HG03575 (cell line): ENCODE measurements around the gene RBM42.
"Not testable (repeated sequence)": the region's sequence is repeated elsewhere in the genome, so short reads cannot be mapped to it uniquely, and the experiment has no call there.

Source experiments
- ATAC-seq: cut with Tn5 transposase; IDR thresholded peaks from one replicate; pipeline ENCODE4 v1.9.1; 2021; ENCODE audit not compliant: unreplicated experiment, insufficient number of reproducible peaks, low FRiP score; ENCODE audit errors: extremely low read depth

RBM42 gene, protein sequence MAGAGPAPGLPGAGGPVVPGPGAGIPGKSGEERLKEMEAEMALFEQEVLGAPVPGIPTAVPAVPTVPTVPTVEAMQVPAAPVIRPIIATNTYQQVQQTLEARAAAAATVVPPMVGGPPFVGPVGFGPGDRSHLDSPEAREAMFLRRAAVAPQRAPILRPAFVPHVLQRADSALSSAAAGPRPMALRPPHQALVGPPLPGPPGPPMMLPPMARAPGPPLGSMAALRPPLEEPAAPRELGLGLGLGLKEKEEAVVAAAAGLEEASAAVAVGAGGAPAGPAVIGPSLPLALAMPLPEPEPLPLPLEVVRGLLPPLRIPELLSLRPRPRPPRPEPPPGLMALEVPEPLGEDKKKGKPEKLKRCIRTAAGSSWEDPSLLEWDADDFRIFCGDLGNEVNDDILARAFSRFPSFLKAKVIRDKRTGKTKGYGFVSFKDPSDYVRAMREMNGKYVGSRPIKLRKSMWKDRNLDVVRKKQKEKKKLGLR

DNA sequence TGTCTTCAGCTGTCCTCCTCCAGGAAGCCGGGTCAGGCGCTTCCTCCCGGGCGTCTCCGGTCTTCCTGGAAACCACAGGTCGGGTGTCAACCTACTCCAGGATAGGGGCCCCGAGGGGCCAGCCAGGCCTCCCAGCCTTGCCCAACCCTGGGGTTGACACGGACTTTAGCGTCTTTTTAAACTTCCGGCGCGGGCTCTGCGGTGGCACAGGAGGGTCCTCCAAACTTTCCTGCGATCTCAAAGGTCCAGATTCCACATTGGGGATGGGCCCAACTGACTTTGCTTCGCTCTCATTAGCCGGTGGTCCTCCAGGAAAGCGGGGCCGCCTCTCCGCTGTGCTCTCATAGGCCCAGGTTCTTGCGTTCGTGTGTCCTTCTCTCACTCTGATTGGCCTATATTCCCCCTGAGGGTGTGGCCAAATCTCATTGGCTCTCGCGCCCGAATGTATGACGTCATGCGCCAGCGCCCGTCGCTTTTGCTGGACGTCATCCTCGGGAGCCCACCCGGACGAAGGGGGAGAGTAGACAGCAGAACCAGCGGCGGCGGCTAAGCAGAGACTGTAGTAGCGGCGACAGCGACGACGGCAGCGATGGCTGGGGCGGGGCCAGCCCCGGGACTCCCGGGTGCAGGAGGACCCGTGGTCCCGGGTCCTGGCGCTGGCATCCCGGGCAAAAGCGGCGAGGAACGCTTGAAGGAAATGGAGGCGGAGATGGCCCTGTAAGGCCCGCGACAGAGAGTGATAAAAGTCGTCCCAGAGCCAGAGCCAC is at the start of gene RBM42:
Gene RBM42, plus strand, starts transcription at position 472 of the 767 bp plus-strand sequence. Its CDS starts 118 bp downstream, at position 590.
- peak; percentile 56 for ATAC-seq

- ATAC-seq, result no peak
Observed at GRCh38 chr19:35582760-35583159, 46.1 kb upstream of the RBM42 start.

GRCh38 chr19:35585848-35586247 is 43.0 kb upstream of the RBM42 start, which contains the start of gene PMIS2:
TSS of gene PMIS2 (plus strand) at chr19:35586173. CDS start at chr19:35586260, 87 bp downstream.
- ATAC-seq, result no peak

GRCh38 chr19:35587321-35587720 is 41.5 kb upstream of the RBM42 start:
- ATAC-seq, result no peak

- no peak for ATAC-seq
Observed at GRCh38 chr19:35590875-35591274, 38.0 kb upstream of the RBM42 start.

GRCh38 chr19:35592226-35592625 is 36.6 kb upstream of the RBM42 start:
- no peak for ATAC-seq

GRCh38 chr19:35595026-35595425 is 33.8 kb upstream of the RBM42 start:
- ATAC-seq, result not testable (repeated sequence)

- no peak for ATAC-seq
Observed at GRCh38 chr19:35595928-35596327, 32.9 kb upstream of the RBM42 start.

DNA sequence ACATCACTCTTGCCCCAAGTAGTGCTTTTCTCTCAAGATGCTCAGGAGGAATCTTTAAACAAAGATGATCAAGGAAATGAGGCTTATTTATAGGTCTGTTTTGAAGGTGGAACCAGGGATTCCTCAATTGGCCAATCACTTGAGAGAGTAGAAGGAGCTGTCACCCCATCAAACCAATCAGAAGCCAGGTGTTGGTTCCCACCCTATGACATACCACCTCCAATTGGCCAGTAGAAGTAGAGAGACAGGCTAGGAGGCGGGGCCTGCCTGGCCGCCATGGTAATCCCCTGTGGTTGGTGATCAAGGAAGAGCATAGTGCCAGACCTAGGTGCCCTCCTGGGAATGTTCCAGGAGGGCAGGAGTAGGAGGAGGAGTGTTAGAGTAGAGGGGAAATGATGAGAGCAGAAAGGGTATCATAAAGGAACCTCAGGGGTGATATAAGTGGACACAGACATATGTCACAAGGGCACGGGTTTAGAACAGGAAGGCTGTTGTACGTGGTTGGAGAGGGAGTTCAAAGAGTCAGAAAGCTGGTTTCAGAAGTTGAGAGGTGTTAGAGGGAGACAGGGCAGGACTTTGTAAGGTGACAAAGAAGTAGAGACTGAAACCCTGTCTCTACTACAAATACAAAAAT is 32.4 kb upstream of the RBM42 start:
- no peak for ATAC-seq

- no peak for ATAC-seq
Observed at GRCh38 chr19:35601971-35602370, 26.9 kb upstream of the RBM42 start.

GRCh38 chr19:35604436-35604835 is 24.4 kb upstream of the RBM42 start:
- not testable (repeated sequence) for ATAC-seq

DNA sequence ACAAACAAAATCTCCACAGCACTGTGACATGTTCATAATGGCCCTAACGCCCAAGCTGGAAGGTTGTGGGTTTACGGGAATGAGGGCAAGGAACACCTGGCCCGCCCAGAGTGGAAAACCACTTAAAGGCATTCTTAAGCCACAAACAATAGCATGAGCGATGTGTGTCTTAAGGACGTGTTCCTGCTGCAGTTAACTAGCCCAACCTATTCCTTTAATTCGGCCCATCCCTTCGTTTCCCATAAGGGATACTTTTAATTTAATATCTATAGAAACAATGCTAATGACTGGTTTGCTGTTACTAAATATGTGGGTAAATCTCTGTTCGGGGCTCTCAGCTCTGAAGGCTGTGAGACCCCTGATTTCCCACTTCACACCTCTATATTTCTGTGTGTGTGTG is 21.7 kb upstream of the RBM42 start:
- ATAC-seq, result not testable (repeated sequence)

GRCh38 chr19:35607661-35608060 is 21.2 kb upstream of the RBM42 start:
- ATAC-seq, result no peak

- no peak for ATAC-seq
Observed at GRCh38 chr19:35608251-35608650, 20.6 kb upstream of the RBM42 start.

GRCh38 chr19:35609851-35610353 is 18.9 kb upstream of the RBM42 start:
- no peak for ATAC-seq

GRCh38 chr19:35612224-35612558 is 16.6 kb upstream of the RBM42 start:
- no peak for ATAC-seq

GRCh38 chr19:35612559-35613321 is 16.1 kb upstream of the RBM42 start, which contains the start of gene HAUS5:
TSS of gene HAUS5 (plus strand) at chr19:35612735. CDS start at chr19:35612795, 60 bp downstream.
- no peak for ATAC-seq

DNA sequence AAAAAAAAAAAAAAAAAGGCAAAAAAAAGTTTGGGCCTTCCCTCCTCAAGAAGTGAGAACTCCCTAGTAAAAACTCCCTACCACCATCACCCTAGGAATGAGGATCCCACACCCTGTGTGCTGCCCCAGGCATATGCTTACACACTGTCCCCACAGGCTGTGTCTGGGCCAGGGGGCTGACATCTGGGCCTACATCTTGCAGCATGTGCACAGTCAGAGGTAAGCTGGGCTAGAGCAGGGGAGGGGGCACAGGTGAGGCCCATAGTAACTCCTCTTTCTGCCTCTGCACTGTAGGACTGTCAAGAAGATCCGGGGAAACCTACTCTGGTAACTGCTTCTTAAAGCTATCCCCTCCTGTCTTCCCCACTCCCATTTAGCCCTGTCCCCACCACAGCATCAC is 15.3 kb upstream of the RBM42 start:
- ATAC-seq, result no peak

GRCh38 chr19:35615036-35615435 is 13.8 kb upstream of the RBM42 start:
- ATAC-seq, result no peak
